H9 (cell line): ENCODE results near the gene THSD4. TPM values are rescaled to one million over a fixed set of nuclear protein-coding genes. Genes with fewer than 3 reads are reported as not detected.

ENCODE experiments used
- DNase-seq: peaks from one replicate; pipeline ENCODE4 v3.0.0-alpha.2; 2017
- H2AFZ ChIP-seq: one replicate; pipeline ENCODE4 v1.6.1; 2013; ENCODE audit warnings: mild to moderate bottlenecking, low read length, control low read depth, moderate library complexity
- H2AK5ac ChIP-seq: 2 replicates; pipeline ENCODE4 v1.6.1; 2013; ENCODE audit warnings: low read length, control low read depth, mixed read lengths; ENCODE audit not compliant: insufficient read length
- H2BK120ac ChIP-seq: one replicate; pipeline ENCODE4 v1.6.1; 2013; ENCODE audit warnings: low read depth, mild to moderate bottlenecking, low read length, control low read depth, inconsistent platforms; ENCODE audit not compliant: poor library complexity, severe bottlenecking
- H2BK12ac ChIP-seq: 2 replicates; pipeline ENCODE4 v1.6.1; 2013; ENCODE audit warnings: low read length, control low read depth, mixed read lengths, low read depth; ENCODE audit not compliant: insufficient read length
- H2BK15ac ChIP-seq: 2 replicates; pipeline ENCODE4 v1.6.1; 2013; ENCODE audit warnings: low read depth, low read length, control low read depth
- H2BK20ac ChIP-seq: one replicate; pipeline ENCODE4 v1.6.1; 2013; ENCODE audit warnings: low read depth, mild to moderate bottlenecking, low read length, control low read depth, inconsistent platforms; ENCODE audit not compliant: poor library complexity, severe bottlenecking
- H2BK5ac ChIP-seq: 2 replicates; pipeline ENCODE4 v1.6.1; 2013; ENCODE audit warnings: low read length, control low read depth, mixed read lengths; ENCODE audit not compliant: insufficient read length
- H3K14ac ChIP-seq: 2 replicates; pipeline ENCODE4 v1.6.1; 2013; ENCODE audit warnings: low read length, control low read depth; ENCODE audit not compliant: insufficient read depth
- H3K18ac ChIP-seq: 2 replicates; pipeline ENCODE4 v1.6.1; 2013; ENCODE audit warnings: low read depth, mild to moderate bottlenecking, mixed read lengths, low read length, control low read depth; ENCODE audit not compliant: insufficient read length
- H3K23ac ChIP-seq: 2 replicates; pipeline ENCODE4 v1.6.1; 2013; ENCODE audit warnings: low read length, control low read depth, mixed read lengths, low read depth; ENCODE audit not compliant: insufficient read length
- H3K23me2 ChIP-seq: 2 replicates; pipeline ENCODE4 v1.6.1; 2013; ENCODE audit warnings: low read depth, mild to moderate bottlenecking, mixed read lengths, low read length, control low read depth; ENCODE audit not compliant: insufficient read length, poor library complexity, severe bottlenecking
- H3K27ac ChIP-seq: 2 replicates; pipeline ENCODE4 v1.5.1; 2013; ENCODE audit warnings: low read length, control low read depth, mixed read lengths, low read depth; ENCODE audit not compliant: insufficient read length
- H3K27me3 ChIP-seq: 2 replicates; pipeline ENCODE4 v1.6.1; 2013; ENCODE audit warnings: low read length, control low read depth, inconsistent platforms; ENCODE audit not compliant: insufficient read depth
- H3K4ac ChIP-seq: 2 replicates; pipeline ENCODE4 v1.6.1; 2013; ENCODE audit warnings: low read depth, mild to moderate bottlenecking, control low read depth, inconsistent platforms, low read length, moderate library complexity
- H3K4me1 ChIP-seq: 2 replicates; pipeline ENCODE4 v1.6.1; 2013; ENCODE audit warnings: low read length, control low read depth, inconsistent platforms; ENCODE audit not compliant: insufficient read depth
- H3K4me2 ChIP-seq: 2 replicates; pipeline ENCODE4 v1.6.1; 2013; ENCODE audit warnings: low read length, control low read depth, mixed read lengths; ENCODE audit not compliant: insufficient read length, insufficient read depth
- H3K56ac ChIP-seq: 2 replicates; pipeline ENCODE4 v1.6.1; 2013; ENCODE audit warnings: low read depth, mild to moderate bottlenecking, mixed read lengths, low read length, control low read depth; ENCODE audit not compliant: insufficient read length
- H3K79me1 ChIP-seq: 2 replicates; pipeline ENCODE4 v1.6.1; 2013; ENCODE audit warnings: low read depth, mild to moderate bottlenecking, moderate library complexity, low read length, control low read depth, inconsistent platforms; ENCODE audit not compliant: insufficient read depth, poor library complexity, severe bottlenecking
- H3K79me2 ChIP-seq: 2 replicates; pipeline ENCODE4 v1.6.1; 2013; ENCODE audit warnings: low read length, control low read depth, inconsistent platforms; ENCODE audit not compliant: insufficient read depth
- H3K9ac ChIP-seq: 2 replicates; pipeline ENCODE4 v1.6.1; 2013; ENCODE audit warnings: low read length, control low read depth, mixed read lengths; ENCODE audit not compliant: insufficient read length; ENCODE audit errors: extremely low read depth
- H3K9me3 ChIP-seq: one replicate; pipeline ENCODE4 v1.6.1; 2013; ENCODE audit warnings: low read depth, low read length, inconsistent platforms; ENCODE audit not compliant: control insufficient read depth
- H3T11ph ChIP-seq: one replicate; pipeline ENCODE4 v1.6.1; 2013; ENCODE audit warnings: mild to moderate bottlenecking, low read length, control low read depth, inconsistent platforms
- H4K20me1 ChIP-seq: one replicate; pipeline ENCODE4 v1.6.1; 2013; ENCODE audit not compliant: control insufficient read depth, insufficient read length, insufficient read depth
- H4K5ac ChIP-seq: 2 replicates; pipeline ENCODE4 v1.6.1; 2013; ENCODE audit warnings: low read depth, mild to moderate bottlenecking, mixed read lengths, low read length, control low read depth; ENCODE audit not compliant: insufficient read length
- H4K8ac ChIP-seq: replicated peaks from 2 replicates; pipeline ENCODE4 v1.6.1; 2013; ENCODE audit warnings: low read length, control low read depth, mixed read lengths, low read depth; ENCODE audit not compliant: insufficient read length
- H4K91ac ChIP-seq: 2 replicates; pipeline ENCODE4 v1.6.1; 2013; ENCODE audit warnings: low read depth, mild to moderate bottlenecking, moderate library complexity, mixed read lengths, low read length, control low read depth; ENCODE audit not compliant: insufficient read length
- H3K27ac Mint-ChIP-seq, 3 experiments: 2 replicates in 2 of 3; 3 replicates in 1 of 3; pipeline ENCODE4 v1.8.0; 2020 to 2021; ENCODE audit warnings: mixed read lengths in 3 of 3, mild to moderate bottlenecking in 1 of 3, moderate library complexity in 1 of 3
- H3K27me3 Mint-ChIP-seq: 2 replicates; pipeline ENCODE4 v1.8.0; 2021; ENCODE audit warnings: low read depth, mild to moderate bottlenecking, moderate library complexity, mixed read lengths
- H3K36me3 Mint-ChIP-seq, 3 experiments: 2 replicates in 2 of 3; 3 replicates in 1 of 3; pipeline ENCODE4 v1.8.0; 2020 to 2021; ENCODE audit warnings: low read depth in 3 of 3, mixed read lengths in 3 of 3; ENCODE audit not compliant: insufficient read depth in 1 of 3
- H3K4me1 Mint-ChIP-seq, 2 experiments: 2 replicates each; pipeline ENCODE4 v1.8.0; 2020; ENCODE audit warnings: mixed read lengths in 2 of 2
- H3K4me3 Mint-ChIP-seq, 2 experiments: 2 replicates in 1 of 2; 3 replicates in 1 of 2; pipeline ENCODE4 v1.8.0; 2020 to 2021; ENCODE audit warnings: mild to moderate bottlenecking in 2 of 2, mixed read lengths in 2 of 2, moderate library complexity in 1 of 2
- H3K9me3 Mint-ChIP-seq, 2 experiments: 2 replicates in 1 of 2; 3 replicates in 1 of 2; pipeline ENCODE4 v1.8.0; 2020; ENCODE audit warnings: mild to moderate bottlenecking in 2 of 2, mixed read lengths in 2 of 2, moderate library complexity in 1 of 2
- WGBS: extraction: QIAGEN DNeasy Blood & Tissue Kit; methylation state at CpG from one replicate; pipeline ENCODE4 v1.1.7; 2013; ENCODE audit warnings: missing lambda C conversion rate, low lambda C conversion rate, mixed read lengths; ENCODE audit not compliant: insufficient read length; ENCODE audit errors: extremely low coverage; 5-methylcytosine and 5-hydroxymethylcytosine counted together
- total RNA-seq: library from RNA; stranded (reverse); gene quantifications from 2 replicates; pipeline ENCODE4 v1.2.1, GENCODE V29; 2021
- TF ChIP-seq, protein P1 (sequence below): fragments of 200-600 bp; sonication (generic); conservative IDR thresholded peaks from 3 replicates; pipeline ENCODE4 v1.8.0; 2021; ENCODE audit warnings: antibody characterized with exemption, mild to moderate bottlenecking

Gene THSD4
- total RNA-seq, 1 experiment from 2014 or later = 5.5 TPM

- no peak overlapping the region for H3K14ac ChIP-seq
- no peak overlapping the region for H3K9ac ChIP-seq
- H3K4me2 ChIP-seq = no peak overlapping the region
- H3K9me3 ChIP-seq = no peaks in the 10 kb centered on the region
- no peak overlapping the region for H2AFZ ChIP-seq
- no peak overlapping the region for H3K4ac ChIP-seq
- DNase-seq = no peak
- H3K27me3 ChIP-seq = no peaks in the 10 kb centered on the region
- H3K79me2 ChIP-seq = no peaks in the 10 kb centered on the region; the same call in 1 of the 2 replicates
- H3K27ac ChIP-seq = no peak overlapping the region
- no peak overlapping the region for H2BK120ac ChIP-seq
- Mint-ChIP-seq H3K36me3 (no peaks in the 10 kb centered on the region; a peak in 1 of 7 replicates), H3K4me3 (no peak overlapping the region), H3K4me1 (no peaks in the 10 kb centered on the region), H3K27me3 (no peaks in the 10 kb centered on the region), H3K9me3 (no peaks in the 10 kb centered on the region), H3K27ac (no peak overlapping the region)
- H4K8ac ChIP-seq = no peak overlapping the region
- no peaks in the 10 kb centered on the region for H3K23me2 ChIP-seq
- H3K23ac ChIP-seq = no peak overlapping the region
- no peak overlapping the region for H3K18ac ChIP-seq
- H2BK20ac ChIP-seq = no peak overlapping the region
- no CpG with 5 or more reads among the region's 2 CpGs for WGBS
- H4K20me1 ChIP-seq = no peaks in the 10 kb centered on the region
- no peak overlapping the region for H2BK5ac ChIP-seq
- no peak overlapping the region for H2AK5ac ChIP-seq
- H3T11ph ChIP-seq = no peak overlapping the region
- H4K91ac ChIP-seq = no peak overlapping the region
- no peaks in the 10 kb centered on the region for H3K4me1 ChIP-seq
- no peaks in the 10 kb centered on the region for H3K79me1 ChIP-seq
- TF ChIP-seq, protein P1, sequence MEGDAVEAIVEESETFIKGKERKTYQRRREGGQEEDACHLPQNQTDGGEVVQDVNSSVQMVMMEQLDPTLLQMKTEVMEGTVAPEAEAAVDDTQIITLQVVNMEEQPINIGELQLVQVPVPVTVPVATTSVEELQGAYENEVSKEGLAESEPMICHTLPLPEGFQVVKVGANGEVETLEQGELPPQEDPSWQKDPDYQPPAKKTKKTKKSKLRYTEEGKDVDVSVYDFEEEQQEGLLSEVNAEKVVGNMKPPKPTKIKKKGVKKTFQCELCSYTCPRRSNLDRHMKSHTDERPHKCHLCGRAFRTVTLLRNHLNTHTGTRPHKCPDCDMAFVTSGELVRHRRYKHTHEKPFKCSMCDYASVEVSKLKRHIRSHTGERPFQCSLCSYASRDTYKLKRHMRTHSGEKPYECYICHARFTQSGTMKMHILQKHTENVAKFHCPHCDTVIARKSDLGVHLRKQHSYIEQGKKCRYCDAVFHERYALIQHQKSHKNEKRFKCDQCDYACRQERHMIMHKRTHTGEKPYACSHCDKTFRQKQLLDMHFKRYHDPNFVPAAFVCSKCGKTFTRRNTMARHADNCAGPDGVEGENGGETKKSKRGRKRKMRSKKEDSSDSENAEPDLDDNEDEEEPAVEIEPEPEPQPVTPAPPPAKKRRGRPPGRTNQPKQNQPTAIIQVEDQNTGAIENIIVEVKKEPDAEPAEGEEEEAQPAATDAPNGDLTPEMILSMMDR = no peak
- H3K56ac ChIP-seq = no peak overlapping the region
- H2BK12ac ChIP-seq = no peak overlapping the region
- H2BK15ac ChIP-seq = no peak overlapping the region
- H4K5ac ChIP-seq = no peak overlapping the region
Measured at GRCh38 chr15:71792521-71792920, 677.2 kb downstream of the THSD4 start.
